CD4-positive, alpha-beta T cell (primary cell): Measurements from ENCODE around the gene SMOC1. TPM values are rescaled to one million over a fixed set of nuclear protein-coding genes. Genes with fewer than 3 reads are reported as not detected.

Source experiments
- ATAC-seq: fragments of 200-7000 bp; cut with Tn5 transposase; one replicate; pipeline ENCODE4 v1.10.0; 2022; ENCODE audit warnings: mild to moderate bottlenecking; ENCODE audit not compliant: poor library complexity
- CTCF ChIA-PET: fragments of 350-600 bp; sonication (Branson Sonifier 250); formaldehyde crosslinking; loops from one replicate; lab custom pipeline; 2021; ENCODE audit warnings: antibody characterized with exemption, inconsistent platforms; lab: Charles Lee
- POLR2A ChIA-PET: fragments of 350-600 bp; sonication (Branson Sonifier 250); formaldehyde crosslinking; loops from one replicate; lab custom pipeline; 2021; ENCODE audit warnings: antibody characterized with exemption, inconsistent platforms; lab: Charles Lee
- DNase-seq, 14 experiments: peaks; one replicate each; pipeline ENCODE4 v3.0.0-alpha.2; 2013 to 2020; ENCODE audit warnings: mixed read lengths in 2 of 14
- H3K27ac ChIP-seq, 2 donors: one replicate each; pipeline versions ENCODE4 v1.5.1 to v1.7.0; 2013; ENCODE audit warnings: low read length in 2 of 2, low read depth in 1 of 2, mild to moderate bottlenecking in 1 of 2
- H3K27me3 ChIP-seq, 2 experiments: 1 replicate in 1 of 2; 2 replicates in 1 of 2; pipeline versions ENCODE4 v1.6.1 to v1.7.0; 2013; ENCODE audit warnings: low read length in 2 of 2, control low read depth in 1 of 2, mild to moderate bottlenecking in 1 of 2, moderate library complexity in 1 of 2; ENCODE audit not compliant: insufficient read depth in 2 of 2, control insufficient read depth in 1 of 2
- H3K36me3 ChIP-seq: one replicate; pipeline ENCODE4 v1.6.1; 2013; ENCODE audit warnings: low read length, control low read depth; ENCODE audit not compliant: insufficient read depth
- H3K4me1 ChIP-seq: one replicate; pipeline ENCODE4 v1.6.1; 2013; ENCODE audit warnings: low read length, control low read depth; ENCODE audit not compliant: insufficient read depth
- H3K4me3 ChIP-seq: one replicate; pipeline ENCODE4 v1.5.1; 2013; ENCODE audit warnings: mild to moderate bottlenecking, low read length, moderate library complexity
- H3K9me3 ChIP-seq, 2 experiments: 1 replicate in 1 of 2; 2 replicates in 1 of 2; pipeline versions ENCODE4 v1.6.1 to v1.7.0; 2013; ENCODE audit warnings: low read length in 2 of 2, mild to moderate bottlenecking in 2 of 2, control low read depth in 1 of 2, moderate library complexity in 1 of 2; ENCODE audit not compliant: control insufficient read depth in 1 of 2, insufficient read depth in 1 of 2
- H3K27ac Mint-ChIP-seq: one replicate; pipeline ENCODE4 v1.8.0; 2020; ENCODE audit warnings: mixed read lengths
- H3K27me3 Mint-ChIP-seq: one replicate; pipeline ENCODE4 v1.8.0; 2021; ENCODE audit warnings: mixed read lengths
- H3K36me3 Mint-ChIP-seq: one replicate; pipeline ENCODE4 v1.8.0; 2021; ENCODE audit warnings: low read depth, mixed read lengths
- H3K4me1 Mint-ChIP-seq: one replicate; pipeline ENCODE4 v1.8.0; 2021; ENCODE audit warnings: low read depth, mixed read lengths
- H3K4me3 Mint-ChIP-seq: one replicate; pipeline ENCODE4 v1.8.0; 2020; ENCODE audit warnings: mild to moderate bottlenecking, mixed read lengths
- H3K9me3 Mint-ChIP-seq: one replicate; pipeline ENCODE4 v1.8.0; 2020; ENCODE audit warnings: mixed read lengths
- CTCF ChIP-seq: fragments of 200-600 bp; IDR thresholded peaks from one replicate; pipeline ENCODE4 v1.8.0; 2022; ENCODE audit warnings: antibody characterized with exemption, mild to moderate bottlenecking
- intact Hi-C, 2 experiments: fragments of 100-400 bp; cut with DNase I in 1 of 2; cut with micrococcal nuclease in 1 of 2; formaldehyde crosslinking; loops; one replicate each; pipeline versions ENCODE4 v1.15.1 to v1.9.0; 2023 to 2025; cut with DNase I, micrococcal nuclease
- total RNA-seq, 174 experiments: library from RNA in 2 of 174; stranded (reverse) in 2 of 174; gene quantifications; one replicate each; pipeline ENCODE4 v1.2.3 and lab custom pipeline; 2021 to 2026

The SMOC1 gene
- total RNA-seq, 2 experiments from 2014 or later = not detected

- ChIA-PET CTCF (no interaction called here), POLR2A (no interaction called here)
- H3K27me3 Mint-ChIP-seq = peaks cover 49% of the 10 kb centered on the region
- TF ChIP-seq CTCF = no peak
- ATAC-seq (no peak), DNase-seq (no peak)
- Histone ChIP-seq H3K27me3 (peaks cover 0 to 6% of the 10 kb centered on the region in 2 experiments), H3K9me3 (no peaks in the 10 kb centered on the region), H3K27ac (no peak overlapping the region), H3K4me3 (no peak overlapping the region), H3K36me3 (no peaks in the 10 kb centered on the region), H3K4me1 (no peaks in the 10 kb centered on the region)
- intact Hi-C loops = no loop called here
- H3K4me3 Mint-ChIP-seq = no peak overlapping the region
- no peaks in the 10 kb centered on the region for H3K9me3 Mint-ChIP-seq
- no peak overlapping the region for H3K27ac Mint-ChIP-seq
- H3K4me1 Mint-ChIP-seq = no peaks in the 10 kb centered on the region
- no peaks in the 10 kb centered on the region for H3K36me3 Mint-ChIP-seq
Measured at GRCh38 chr14:70077005-70077404, 197.8 kb downstream of the SMOC1 start.

GRCh38 chr14:70077720-70078119, 198.5 kb downstream of the SMOC1 start:
- Mint-ChIP-seq H3K36me3 (no peaks in the 10 kb centered on the region), H3K4me1 (no peaks in the 10 kb centered on the region), H3K27ac (no peak overlapping the region), H3K27me3 (peaks cover 54% of the 10 kb centered on the region), H3K4me3 (no peak overlapping the region), H3K9me3 (no peaks in the 10 kb centered on the region)
- Histone ChIP-seq H3K4me1 (no peaks in the 10 kb centered on the region), H3K27me3 (peaks cover 2 to 7% of the 10 kb centered on the region in 2 experiments), H3K9me3 (no peaks in the 10 kb centered on the region), H3K36me3 (no peaks in the 10 kb centered on the region), H3K27ac (no peak overlapping the region), H3K4me3 (no peak overlapping the region)
- POLR2A ChIA-PET = no interaction called here
- CTCF ChIA-PET = no interaction called here
- DNase-seq = no peak
- no peak for ATAC-seq
- intact Hi-C loops = no loop called here
- TF ChIP-seq CTCF = no peak

GRCh38 chr14:70078329-70078728, 199.1 kb downstream of the SMOC1 start:
- Histone ChIP-seq H3K36me3 (no peaks in the 10 kb centered on the region), H3K27ac (no peak overlapping the region), H3K27me3 (peaks cover 2 to 5% of the 10 kb centered on the region in 2 experiments), H3K4me3 (no peak overlapping the region), H3K4me1 (no peaks in the 10 kb centered on the region), H3K9me3 (no peaks in the 10 kb centered on the region)
- intact Hi-C loops = no loop called here
- no peak overlapping the region for H3K4me3 Mint-ChIP-seq
- H3K27me3 Mint-ChIP-seq = peaks cover 59% of the 10 kb centered on the region
- POLR2A ChIA-PET = no interaction called here
- no peak for TF ChIP-seq CTCF
- CTCF ChIA-PET = no interaction called here
- H3K36me3 Mint-ChIP-seq = no peaks in the 10 kb centered on the region
- no peaks in the 10 kb centered on the region for H3K4me1 Mint-ChIP-seq
- ATAC-seq = no peak
- no peak for DNase-seq
- H3K9me3 Mint-ChIP-seq = no peaks in the 10 kb centered on the region
- H3K27ac Mint-ChIP-seq = no peak overlapping the region
